GM12878 (cell line): ENCODE results near the gene NR2F1. TPM values are rescaled to one million over a fixed set of nuclear protein-coding genes. Genes with fewer than 3 reads are reported as not detected.

Experiments used
- NR2C2 ChIP-seq: IDR thresholded peaks from 2 replicates; pipeline ENCODE4 v1.6.1; 2011; ENCODE audit warnings: borderline replicate concordance, low read depth; ENCODE audit not compliant: control insufficient read depth, insufficient read length
- ZNF622 ChIP-seq: fragments of 450-650 bp; IDR thresholded peaks from 2 replicates; pipeline ENCODE4 v1.6.1; 2017; ENCODE audit warnings: mild to moderate bottlenecking, inconsistent platforms
- microRNA counts: library from miRNA; unstranded; fragments of <30 nt; microRNA quantifications from one replicate; lab custom pipeline; 2016
- polyA plus RNA-seq, 11 experiments: library from polyadenylated mRNA; depleted of rRNA in 4 of 11; unstranded in 6 of 11; stranded (reverse) in 5 of 11; fragments of >200 nt; fragmentation: Nextera tagmentation in 4 of 11; fragmentation: Illumina TruSeq in 1 of 11; extraction: Ambion mirVana in 4 of 11; extraction: Trizol in 1 of 11; gene quantifications; 1 replicate in 1 of 11; 2 replicates in 10 of 11; pipeline versions ENCODE4 v1.2.1 to v1.2.3, GENCODE V29; 2011 to 2016; ENCODE audit warnings: inconsistent platforms in 2 of 11, missing spikeins in 2 of 11, low read depth in 1 of 11
- total RNA-seq, 4 experiments: library from RNA; depleted of rRNA in 3 of 4; stranded (reverse); fragments of >200 nt in 3 of 4; fragmentation: Illumina TruSeq in 1 of 4; extraction: Trizol in 1 of 4; gene quantifications; 2 replicates each; pipeline versions ENCODE4 v1.2.1 to v1.2.3, GENCODE V29; 2013 to 2021

The NR2F1 gene
- total and polyA plus RNA-seq, 10 of the 15 experiments (the other 5 are each of a cell fraction or from before 2014, with no cell fraction given): 0.04 to 0.79 (median 0.36) TPM; not detected in 7

GRCh38 chr5:93642526-93642925 lies 59.5 kb downstream of the NR2F1 start (continued):
- TF ChIP-seq NR2C2: no peak
- no peak for TF ChIP-seq ZNF622

MicroRNAs within 50 kb of the gene (microRNA counts, 767-probe panel; counts per million panel counts)
- microRNA hsa-miR-2277-3p (lab: Ali Mortazavi, UCI) (55.3 counts per million), microRNA hsa-miR-2277-5p (lab: Ali Mortazavi, UCI) (55.3 counts per million)

Other genes starting within 250 kb of the NR2F1 start
- 0.38 and 0.85 TPM in 2 replicates for gene NR2F1-AS1, start 2.0 kb upstream of the NR2F1 start, total RNA-seq (2014; rRNA removed)
- 0.18 and 0.27 TPM in 2 replicates for gene NR2F1-AS1, start 2.0 kb upstream of the NR2F1 start, total RNA-seq (2014; rRNA removed; fragmentation: Illumina TruSeq; extraction: Trizol)
- gene NR2F1-AS1, start 2.0 kb upstream of the NR2F1 start, total RNA-seq (2021): 0.19 and 0.62 TPM in 2 replicates
- gene NR2F1-AS1, start 2.0 kb upstream of the NR2F1 start, polyA plus RNA-seq (2011; rRNA removed): 0.23 and 0.30 TPM in 2 replicates
- gene NR2F1-AS1, start 2.0 kb upstream of the NR2F1 start, polyA plus RNA-seq (2014; fragmentation: Illumina TruSeq; extraction: Trizol): 0.18 TPM in 1 of 2 replicates, not detected in the other
- gene NR2F1-AS1, start 2.0 kb upstream of the NR2F1 start, polyA plus RNA-seq (2014; fragmentation: Nextera tagmentation; extraction: Ambion mirVana): under 1 TPM; 0.26 to 0.31 TPM
- 0.11 and 0.27 TPM in 2 replicates for gene NR2F1-AS1, start 2.0 kb upstream of the NR2F1 start, polyA plus RNA-seq (2014; rRNA removed)
- under 1 TPM; 0.11 to 0.50 TPM for gene NR2F1-AS1, start 2.0 kb upstream of the NR2F1 start, polyA plus RNA-seq (2016; fragmentation: Nextera tagmentation; extraction: Ambion mirVana)
- 1.3 and 1.4 TPM in 2 replicates for gene POU5F2, start 158.4 kb downstream of the NR2F1 start, total RNA-seq (2014; rRNA removed)
- 1.1 and 1.4 TPM in 2 replicates for gene POU5F2, start 158.4 kb downstream of the NR2F1 start, total RNA-seq (2014; rRNA removed; fragmentation: Illumina TruSeq; extraction: Trizol)
- 0.40 and 0.59 TPM in 2 replicates for gene POU5F2, start 158.4 kb downstream of the NR2F1 start, total RNA-seq (2021)
- gene POU5F2, start 158.4 kb downstream of the NR2F1 start, polyA plus RNA-seq (2011; rRNA removed): 0.24 and 0.62 TPM in 2 replicates
- gene POU5F2, start 158.4 kb downstream of the NR2F1 start, polyA plus RNA-seq (2014; fragmentation: Illumina TruSeq; extraction: Trizol): 0.01 TPM in 1 of 2 replicates, not detected in the other
- gene POU5F2, start 158.4 kb downstream of the NR2F1 start, polyA plus RNA-seq (2014; fragmentation: Nextera tagmentation; extraction: Ambion mirVana): under 1 TPM; under 0.01 to 0.06 TPM
- gene POU5F2, start 158.4 kb downstream of the NR2F1 start, polyA plus RNA-seq (2014; rRNA removed): 0.06 and 0.13 TPM in 2 replicates
- gene POU5F2, start 158.4 kb downstream of the NR2F1 start, polyA plus RNA-seq (2016; fragmentation: Nextera tagmentation; extraction: Ambion mirVana): under 1 TPM; 0.32 to 0.37 TPM